Transverse colon (tissue), 4 donors: ENCODE data around the gene ZFHX3. TPM values are rescaled to one million over a fixed set of nuclear protein-coding genes. Genes with fewer than 3 reads are reported as not detected.

Experiments
- DNase-seq: peaks from one replicate; pipeline ENCODE4 v3.0.0-alpha.2; 2019
- H3K27ac ChIP-seq, 4 donors: fragments of 200-600 bp; sonication (generic); 2 replicates each; pipeline ENCODE4 v1.5.1; 2016 to 2018; ENCODE audit warnings: inconsistent platforms in 4 of 4
- H3K27me3 ChIP-seq: fragments of 200-600 bp; sonication (generic); 2 replicates; pipeline ENCODE4 v1.5.1; 2017; ENCODE audit warnings: inconsistent platforms
- H3K36me3 ChIP-seq, 4 donors: fragments of 200-600 bp; sonication (generic); 2 replicates each; pipeline ENCODE4 v1.5.1; 2017 to 2019; ENCODE audit warnings: inconsistent platforms in 4 of 4
- H3K4me1 ChIP-seq, 4 donors: fragments of 200-600 bp; sonication (generic); 2 replicates each; pipeline ENCODE4 v1.5.1; 2017 to 2020; ENCODE audit warnings: inconsistent platforms in 4 of 4
- H3K4me3 ChIP-seq, 4 donors: fragments of 200-600 bp; sonication (generic); 1 replicate in 1 of 4; 2 replicates in 3 of 4; pipeline versions ENCODE4 v1.5.1 to v1.6.1; 2017 to 2019; ENCODE audit warnings: inconsistent platforms in 4 of 4
- H3K9me3 ChIP-seq, 2 donors: fragments of 200-600 bp; sonication (generic); 2 replicates each; pipeline ENCODE4 v1.5.1; 2017 to 2019; ENCODE audit warnings: inconsistent platforms in 2 of 2
- EP300 ChIP-seq: sonication (generic); formaldehyde crosslinking; IDR thresholded peaks from one replicate; pipeline ENCODE4 v1.6.1; 2017; ENCODE audit warnings: antibody characterized with exemption, low read depth
- POLR2A ChIP-seq: fragments of 450-650 bp; IDR thresholded peaks from one replicate; pipeline ENCODE4 v1.6.1; 2016; ENCODE audit warnings: antibody characterized with exemption, mild to moderate bottlenecking, moderate library complexity
- POLR2AphosphoS5 ChIP-seq, 3 donors: sonication (generic); formaldehyde crosslinking; IDR thresholded peaks; one replicate each; pipeline ENCODE4 v1.6.1; 2016; ENCODE audit warnings: antibody characterized with exemption in 3 of 3
- WGBS, 2 donors: methylation state at CpG; one replicate each; pipeline ENCODE4 v1.1.5; 2018; ENCODE audit warnings: low coverage in 1 of 2; 5-methylcytosine and 5-hydroxymethylcytosine counted together
- in situ Hi-C, 4 donors: fragments of 200-750 bp; cut with MboI; loops; one replicate each; pipeline versions ENCODE4 v1.15.0 to v1.15.1; 2017; ENCODE audit warnings: low sequenced_read_pairs in 3 of 4, low pct_ligation_motif_present in 1 of 4, low pct_unique_long_range_greater_than_20kb in 1 of 4
- intact Hi-C: fragments of 100-400 bp; cut with DNase I; formaldehyde crosslinking; loops from one replicate; pipeline ENCODE4 v1.15.1; 2023; ENCODE audit warnings: low total_unique reads
- total RNA-seq, 4 donors: library from RNA; depleted of rRNA; stranded (reverse); fragments of >200 nt; gene quantifications; one replicate each; pipeline ENCODE4 v1.1.0, GENCODE V29; 2016
- TF ChIP-seq, protein P1 (sequence below), 5 experiments: fragments of 200-600 bp in 3 of 5; fragments of 450-650 bp in 2 of 5; sonication (generic) in 3 of 5; IDR thresholded peaks; 1 replicate in 2 of 5; 2 replicates in 3 of 5; pipeline ENCODE4 v1.5.1; 2016 to 2017; ENCODE audit warnings: antibody characterized with exemption in 5 of 5, inconsistent platforms in 3 of 5, mild to moderate bottlenecking in 2 of 5, moderate library complexity in 1 of 5

ZFHX3 gene
- total RNA-seq, 4 donors from 2014 or later, result 12.3 to 23.7 (median 15.3) TPM

DNA sequence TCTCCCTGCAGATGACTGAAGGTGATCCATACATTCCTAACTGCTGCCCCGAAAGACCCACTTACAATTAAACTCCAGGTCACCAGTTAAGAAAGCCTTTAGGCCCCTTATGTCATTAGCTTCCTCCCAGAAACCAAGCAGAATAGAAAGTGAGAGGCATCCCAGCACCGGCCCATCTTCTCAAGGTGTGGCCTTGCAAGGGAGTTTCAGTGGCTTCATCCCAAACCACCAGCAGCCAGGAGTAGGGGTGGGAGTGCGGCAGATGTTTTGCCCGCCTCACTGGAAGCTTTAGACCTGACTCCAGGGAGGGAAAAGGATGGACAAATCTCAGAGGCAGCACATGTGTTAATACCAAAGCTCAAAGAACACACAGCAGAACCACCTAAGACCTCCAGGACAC is 5.1 kb downstream of the ZFHX3 start:
- no peak for DNase-seq
- peaks cover 6 to 56% (median 40%) of the 10 kb centered on the region in 4 donors for H3K4me1 ChIP-seq
- H3K36me3 ChIP-seq, result no peaks in the 10 kb centered on the region
- TF ChIP-seq EP300 (no peak), POLR2A (no peak), POLR2AphosphoS5 (IDR thresholded peaks at IDR 0.05) (no peak)
- TF ChIP-seq, protein P1, sequence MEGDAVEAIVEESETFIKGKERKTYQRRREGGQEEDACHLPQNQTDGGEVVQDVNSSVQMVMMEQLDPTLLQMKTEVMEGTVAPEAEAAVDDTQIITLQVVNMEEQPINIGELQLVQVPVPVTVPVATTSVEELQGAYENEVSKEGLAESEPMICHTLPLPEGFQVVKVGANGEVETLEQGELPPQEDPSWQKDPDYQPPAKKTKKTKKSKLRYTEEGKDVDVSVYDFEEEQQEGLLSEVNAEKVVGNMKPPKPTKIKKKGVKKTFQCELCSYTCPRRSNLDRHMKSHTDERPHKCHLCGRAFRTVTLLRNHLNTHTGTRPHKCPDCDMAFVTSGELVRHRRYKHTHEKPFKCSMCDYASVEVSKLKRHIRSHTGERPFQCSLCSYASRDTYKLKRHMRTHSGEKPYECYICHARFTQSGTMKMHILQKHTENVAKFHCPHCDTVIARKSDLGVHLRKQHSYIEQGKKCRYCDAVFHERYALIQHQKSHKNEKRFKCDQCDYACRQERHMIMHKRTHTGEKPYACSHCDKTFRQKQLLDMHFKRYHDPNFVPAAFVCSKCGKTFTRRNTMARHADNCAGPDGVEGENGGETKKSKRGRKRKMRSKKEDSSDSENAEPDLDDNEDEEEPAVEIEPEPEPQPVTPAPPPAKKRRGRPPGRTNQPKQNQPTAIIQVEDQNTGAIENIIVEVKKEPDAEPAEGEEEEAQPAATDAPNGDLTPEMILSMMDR (IDR thresholded peaks at IDR 0.05), result no peak
- WGBS, 2 donors, result 96% methylated on average over 4 of the region's 4 CpGs; no CpG with 5 or more reads in 1 of the 2 donors
- intact Hi-C loops (loop anchor here (10.0 kb wide), 1 partner anchor 108 kb away; no protein-coding TSS in a partner anchor), in situ Hi-C loops (loop anchor here in 1 of 4 donors (25.0 kb wide), 1 partner anchor 206 kb away; no protein-coding TSS in a partner anchor)
- no peaks in the 10 kb centered on the region for H3K27me3 ChIP-seq
- H3K9me3 ChIP-seq, result no peaks in the 10 kb centered on the region
- no peak overlapping the region for H3K4me3 ChIP-seq
- peak overlapping the region; percentile 92 to 96 (median 96) for H3K27ac ChIP-seq

DNA sequence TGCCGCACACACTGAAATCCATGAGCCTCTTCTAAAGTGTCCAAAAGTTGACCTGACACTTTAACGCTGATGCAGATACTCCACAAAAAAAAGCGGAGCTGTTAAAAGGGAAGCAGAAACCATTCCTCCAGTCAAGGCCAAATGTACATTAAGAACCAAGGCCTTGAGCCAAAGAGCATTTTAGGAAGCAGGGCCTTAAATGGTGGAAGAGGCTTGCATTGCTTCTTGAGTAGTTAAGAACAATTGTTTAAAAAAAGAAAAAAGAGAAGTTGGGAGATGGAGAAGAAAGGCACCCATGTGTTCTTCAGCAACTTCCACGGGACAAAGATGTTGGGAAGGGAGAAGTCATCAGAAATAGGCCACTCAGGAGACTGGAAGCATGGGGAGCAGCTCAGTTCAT is 6.3 kb downstream of the ZFHX3 start:
- TF ChIP-seq EP300 (no peak), POLR2AphosphoS5 (IDR thresholded peaks at IDR 0.05) (no peak), POLR2A (no peak)
- TF ChIP-seq, protein P1 (IDR thresholded peaks at IDR 0.05), result no peak
- Histone ChIP-seq H3K27me3 (no peaks in the 10 kb centered on the region), H3K4me3 (no peak overlapping the region), H3K9me3 (no peaks in the 10 kb centered on the region), H3K36me3 (no peaks in the 10 kb centered on the region), H3K27ac (no peak overlapping the region), H3K4me1 (peaks cover 8 to 58% (median 41%) of the 10 kb centered on the region in 4 donors)
- intact Hi-C loops, result loop anchor here (10.0 kb wide), 1 partner anchor 107 kb away; no protein-coding TSS in a partner anchor
- no peak for DNase-seq
- in situ Hi-C loops, result loop anchor here in 1 of 4 donors (25.0 kb wide), 1 partner anchor 204 kb away; no protein-coding TSS in a partner anchor
- WGBS, 2 donors, result 88 to 91% methylated on average over 4 of the region's 4 CpGs

DNA sequence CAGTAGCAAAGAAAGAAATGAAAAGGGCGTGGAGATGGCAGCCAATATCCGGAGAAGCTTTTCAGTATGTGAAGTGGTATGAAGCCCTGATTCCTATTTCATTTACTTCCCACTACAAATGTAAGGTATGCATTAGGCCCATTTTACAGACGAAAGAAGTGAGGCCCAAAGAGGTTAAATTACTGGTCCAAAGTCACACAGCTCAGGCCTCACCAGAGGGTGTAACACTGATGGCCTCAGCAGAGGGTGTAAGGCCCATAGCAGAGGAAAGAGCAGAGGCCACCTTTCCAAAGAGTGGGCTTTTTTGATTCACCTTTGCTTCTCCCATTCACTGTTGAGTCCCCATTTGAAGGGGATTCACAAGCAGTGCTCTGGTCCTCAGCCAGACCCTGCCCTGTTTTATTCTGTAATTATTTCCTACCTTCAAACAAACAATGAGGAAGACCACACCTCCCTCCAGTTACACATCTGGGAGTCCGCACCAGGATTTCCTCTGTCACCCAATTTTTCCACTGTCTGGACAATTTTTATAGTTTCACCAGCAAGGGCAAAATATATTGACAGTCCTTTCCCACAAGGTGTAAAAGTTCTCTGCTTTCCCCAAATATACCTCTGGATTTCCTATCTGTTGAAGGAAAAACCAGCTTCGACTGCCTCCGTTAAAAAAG is 7.1 kb downstream of the ZFHX3 start:
- in situ Hi-C loops, result loop anchor here in 1 of 4 donors (25.0 kb wide), 1 partner anchor 204 kb away; no protein-coding TSS in a partner anchor
- WGBS, 2 donors, result 92 to 96% methylated on average over 6 of the region's 6 CpGs
- H3K4me3 ChIP-seq, result no peak overlapping the region
- H3K4me1 ChIP-seq, result peaks cover 15 to 58% (median 40%) of the 10 kb centered on the region in 4 donors
- intact Hi-C loops, result loop anchor here (10.0 kb wide), 1 partner anchor 106 kb away; no protein-coding TSS in a partner anchor
- H3K27me3 ChIP-seq, result no peaks in the 10 kb centered on the region
- no peaks in the 10 kb centered on the region for H3K9me3 ChIP-seq
- TF ChIP-seq POLR2AphosphoS5 (IDR thresholded peaks at IDR 0.05) (no peak), POLR2A (no peak), EP300 (no peak)
- TF ChIP-seq, protein P1 (IDR thresholded peaks at IDR 0.05), result no peak
- DNase-seq, result no peak
- H3K27ac ChIP-seq, result no peak overlapping the region
- no peaks in the 10 kb centered on the region for H3K36me3 ChIP-seq

DNA sequence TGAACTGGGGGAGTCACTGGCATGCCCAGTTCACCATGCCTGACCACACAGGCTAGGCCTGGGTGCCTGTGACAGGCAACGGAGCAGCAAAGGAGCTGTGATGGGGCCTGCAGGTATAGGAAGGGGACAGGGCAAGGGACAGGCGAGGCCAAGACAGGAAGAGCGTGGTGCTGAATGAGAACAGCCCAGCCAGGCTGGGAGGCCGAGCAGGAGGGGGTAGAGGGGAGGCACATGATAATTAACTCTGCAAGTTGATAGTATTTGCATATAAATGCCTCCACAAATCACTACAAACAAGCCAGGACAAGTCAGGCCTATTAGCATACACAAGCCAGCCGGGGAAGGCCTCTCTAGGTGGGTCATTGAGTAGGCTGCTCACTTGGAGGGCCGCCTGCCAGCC is 7.8 kb downstream of the ZFHX3 start:
- Histone ChIP-seq H3K9me3 (no peaks in the 10 kb centered on the region), H3K27ac (no peak overlapping the region), H3K27me3 (no peaks in the 10 kb centered on the region), H3K4me3 (no peak overlapping the region), H3K4me1 (peaks cover 18 to 59% (median 37%) of the 10 kb centered on the region in 4 donors), H3K36me3 (no peaks in the 10 kb centered on the region)
- 79 to 100% methylated on average over 1 to 6 of the region's 6 CpGs for WGBS, 2 donors
- intact Hi-C loops (loop anchor here (10.0 kb wide), 1 partner anchor 105 kb away; no protein-coding TSS in a partner anchor), in situ Hi-C loops (loop anchor here in 1 of 4 donors (25.0 kb wide), 1 partner anchor 203 kb away; no protein-coding TSS in a partner anchor)
- TF ChIP-seq EP300 (no peak), POLR2A (no peak), POLR2AphosphoS5 (IDR thresholded peaks at IDR 0.05) (no peak)
- TF ChIP-seq, protein P1 (IDR thresholded peaks at IDR 0.05), result no peak
- DNase-seq, result no peak
